ENCODE results near the gene KLHL11.

GRCh38 chr17:41848788-41849187 is 16.4 kb downstream of the KLHL11 start:
- TF ChIP-seq, protein P1, sequence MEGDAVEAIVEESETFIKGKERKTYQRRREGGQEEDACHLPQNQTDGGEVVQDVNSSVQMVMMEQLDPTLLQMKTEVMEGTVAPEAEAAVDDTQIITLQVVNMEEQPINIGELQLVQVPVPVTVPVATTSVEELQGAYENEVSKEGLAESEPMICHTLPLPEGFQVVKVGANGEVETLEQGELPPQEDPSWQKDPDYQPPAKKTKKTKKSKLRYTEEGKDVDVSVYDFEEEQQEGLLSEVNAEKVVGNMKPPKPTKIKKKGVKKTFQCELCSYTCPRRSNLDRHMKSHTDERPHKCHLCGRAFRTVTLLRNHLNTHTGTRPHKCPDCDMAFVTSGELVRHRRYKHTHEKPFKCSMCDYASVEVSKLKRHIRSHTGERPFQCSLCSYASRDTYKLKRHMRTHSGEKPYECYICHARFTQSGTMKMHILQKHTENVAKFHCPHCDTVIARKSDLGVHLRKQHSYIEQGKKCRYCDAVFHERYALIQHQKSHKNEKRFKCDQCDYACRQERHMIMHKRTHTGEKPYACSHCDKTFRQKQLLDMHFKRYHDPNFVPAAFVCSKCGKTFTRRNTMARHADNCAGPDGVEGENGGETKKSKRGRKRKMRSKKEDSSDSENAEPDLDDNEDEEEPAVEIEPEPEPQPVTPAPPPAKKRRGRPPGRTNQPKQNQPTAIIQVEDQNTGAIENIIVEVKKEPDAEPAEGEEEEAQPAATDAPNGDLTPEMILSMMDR (IDR thresholded peaks at IDR 0.05; ENCODE audit: low read depth, low read length): no peak
- TF ChIP-seq EZH2phosphoT487 (IDR thresholded peaks at IDR 0.05; ENCODE audit: low read depth): no peak

All from OCI-LY3 (cell line).